HEK293 (cell line): ENCODE data around the gene ADGRB3.

ENCODE experiments used
- CTCF ChIA-PET: fragments of 350-600 bp; formaldehyde crosslinking; extraction: SDS; loops from one replicate; lab custom pipeline; 2021; ENCODE audit warnings: antibody characterized with exemption; lab: Yijun Ruan, JAX
- POLR2A ChIA-PET: fragments of 300-600 bp; formaldehyde crosslinking; extraction: SDS; loops from one replicate; lab custom pipeline; 2020; ENCODE audit warnings: antibody characterized with exemption, inconsistent platforms; lab: Yijun Ruan, JAX
- H3K27ac ChIP-seq: fragments of 200-500 bp; sonication (Bioruptor generic); 2 replicates; pipeline ENCODE4 v1.5.1; 2014; ENCODE audit warnings: low read depth, low read length, control low read depth, inconsistent platforms; ENCODE audit errors: extremely low read depth
- H3K36me3 ChIP-seq, 2 experiments: fragments of 200-500 bp in 1 of 2; sonication (Bioruptor generic) in 1 of 2; 1 replicate in 1 of 2; 2 replicates in 1 of 2; pipeline ENCODE4 v1.5.1; 2014 to 2017; ENCODE audit warnings: inconsistent platforms in 2 of 2, low read length in 2 of 2; ENCODE audit not compliant: control insufficient read depth in 2 of 2, insufficient read depth in 1 of 2
- H3K4me1 ChIP-seq: fragments of 200-500 bp; sonication (Bioruptor generic); 2 replicates; pipeline ENCODE4 v1.5.1; 2014; ENCODE audit warnings: mild to moderate bottlenecking, low read length, inconsistent platforms; ENCODE audit not compliant: control insufficient read depth, insufficient read depth
- H3K4me3 ChIP-seq: 2 replicates; pipeline ENCODE4 v1.5.1; 2011; ENCODE audit warnings: low read depth, mild to moderate bottlenecking, control low read depth, low read length, moderate library complexity
- H3K9me3 ChIP-seq: fragments of 200-500 bp; sonication (Bioruptor generic); 2 replicates; pipeline ENCODE4 v1.5.1; 2014; ENCODE audit warnings: low read depth, low read length, inconsistent platforms; ENCODE audit not compliant: control insufficient read depth, insufficient read depth
- MYNN ChIP-seq: fragments of 450-650 bp; formaldehyde crosslinking; IDR thresholded peaks from 2 replicates; pipeline ENCODE4 v1.5.1; 2016; ENCODE audit warnings: missing biosample characterization, missing genetic modification characterization, borderline replicate concordance
- SP3 ChIP-seq: fragments of 450-650 bp; formaldehyde crosslinking; IDR thresholded peaks from 2 replicates; pipeline ENCODE4 v1.5.1; 2016; ENCODE audit warnings: missing biosample characterization, missing genetic modification characterization
- ZFP3 ChIP-seq: fragments of 450-650 bp; formaldehyde crosslinking; IDR thresholded peaks from 2 replicates; pipeline ENCODE4 v1.5.1; 2016; ENCODE audit warnings: low read depth, missing biosample characterization, missing genetic modification characterization
- ZNF133 ChIP-seq: fragments of 450-650 bp; formaldehyde crosslinking; IDR thresholded peaks from 2 replicates; pipeline ENCODE4 v1.5.1; 2016; ENCODE audit warnings: missing biosample characterization, missing genetic modification characterization
- ZNF174 ChIP-seq: fragments of 450-650 bp; formaldehyde crosslinking; IDR thresholded peaks from 2 replicates; pipeline ENCODE4 v1.5.0; 2017; ENCODE audit warnings: missing biosample characterization, mild to moderate bottlenecking, missing genetic modification characterization
- ZNF211 ChIP-seq: fragments of 450-650 bp; formaldehyde crosslinking; IDR thresholded peaks from 2 replicates; pipeline ENCODE4 v1.5.1; 2016; ENCODE audit warnings: low read depth, missing biosample characterization, missing genetic modification characterization
- ZNF274 ChIP-seq, 2 experiments: fragments of 200-500 bp in 1 of 2; fragments of 450-650 bp in 1 of 2; sonication (Bioruptor generic) in 1 of 2; formaldehyde crosslinking in 1 of 2; IDR thresholded peaks; 2 replicates each; pipeline versions ENCODE4 v1.5.1 to v1.6.1; 2014 to 2016; ENCODE audit warnings: borderline replicate concordance in 1 of 2, inconsistent platforms in 1 of 2, low read length in 1 of 2, missing biosample characterization in 1 of 2, missing genetic modification characterization in 1 of 2
- ZNF366 ChIP-seq: fragments of 450-650 bp; formaldehyde crosslinking; conservative IDR thresholded peaks from 2 replicates; pipeline ENCODE4 v1.5.1; 2016; ENCODE audit warnings: missing biosample characterization, missing genetic modification characterization
- ZNF404 ChIP-seq: fragments of 450-650 bp; formaldehyde crosslinking; IDR thresholded peaks from 2 replicates; pipeline ENCODE4 v1.5.1; 2017; ENCODE audit warnings: missing biosample characterization, missing genetic modification characterization
- ZNF426 ChIP-seq: fragments of 450-650 bp; formaldehyde crosslinking; IDR thresholded peaks from 2 replicates; pipeline ENCODE4 v1.5.1; 2017; ENCODE audit warnings: missing biosample characterization, missing genetic modification characterization, mild to moderate bottlenecking, inconsistent platforms, moderate library complexity
- ZNF529 ChIP-seq: fragments of 450-650 bp; formaldehyde crosslinking; IDR thresholded peaks from 2 replicates; pipeline ENCODE4 v1.5.1; 2017; ENCODE audit warnings: missing genetic modification characterization, missing biosample characterization; ENCODE audit not compliant: insufficient replicate concordance
- ZNF544 ChIP-seq: fragments of 450-650 bp; formaldehyde crosslinking; IDR thresholded peaks from 2 replicates; pipeline ENCODE4 v1.5.0; 2017; ENCODE audit warnings: missing biosample characterization, missing genetic modification characterization
- ZNF600 ChIP-seq: fragments of 450-650 bp; formaldehyde crosslinking; IDR thresholded peaks from 2 replicates; pipeline ENCODE4 v1.5.1; 2016; ENCODE audit warnings: missing biosample characterization, missing genetic modification characterization
- ZNF626 ChIP-seq: fragments of 450-650 bp; sonication (Bioruptor Pico); formaldehyde crosslinking; IDR thresholded peaks from 2 replicates; pipeline ENCODE4 v1.5.1; 2018; ENCODE audit warnings: missing biosample characterization, missing genetic modification characterization, inconsistent platforms
- ZNF664 ChIP-seq: fragments of 450-650 bp; formaldehyde crosslinking; IDR thresholded peaks from 2 replicates; pipeline ENCODE4 v1.5.1; 2016; ENCODE audit warnings: missing biosample characterization, missing genetic modification characterization
- ZNF707 ChIP-seq: fragments of 450-650 bp; formaldehyde crosslinking; IDR thresholded peaks from 2 replicates; pipeline ENCODE4 v1.5.1; 2016; ENCODE audit warnings: missing biosample characterization, missing genetic modification characterization
- ZNF776 ChIP-seq: fragments of 450-650 bp; formaldehyde crosslinking; IDR thresholded peaks from 2 replicates; pipeline ENCODE4 v1.5.0; 2017; ENCODE audit warnings: missing biosample characterization, missing genetic modification characterization, borderline replicate concordance
- ZSCAN16 ChIP-seq: fragments of 450-650 bp; formaldehyde crosslinking; IDR thresholded peaks from 2 replicates; pipeline ENCODE4 v1.5.1; 2016; ENCODE audit warnings: missing biosample characterization, missing genetic modification characterization
- ZSCAN23 ChIP-seq: fragments of 450-650 bp; formaldehyde crosslinking; IDR thresholded peaks from 2 replicates; pipeline ENCODE4 v1.5.1; 2016; ENCODE audit warnings: missing biosample characterization, missing genetic modification characterization
- TF ChIP-seq, protein P1 (sequence below): fragments of 450-650 bp; formaldehyde crosslinking; IDR thresholded peaks from 2 replicates; pipeline ENCODE4 v1.5.1; 2016; ENCODE audit warnings: missing biosample characterization, missing genetic modification characterization
- TF ChIP-seq, protein P2 (sequence below): fragments of 450-650 bp; formaldehyde crosslinking; IDR thresholded peaks from 2 replicates; pipeline ENCODE4 v1.5.1; 2017; ENCODE audit warnings: missing biosample characterization, missing genetic modification characterization
- TF ChIP-seq, protein P3 (sequence below): fragments of 450-650 bp; formaldehyde crosslinking; IDR thresholded peaks from 2 replicates; pipeline ENCODE4 v1.5.1; 2016; ENCODE audit warnings: missing biosample characterization, missing genetic modification characterization
- TF ChIP-seq, protein P4 (sequence below): fragments of 450-650 bp; formaldehyde crosslinking; IDR thresholded peaks from 2 replicates; pipeline ENCODE4 v1.5.1; 2016; ENCODE audit warnings: missing biosample characterization, missing genetic modification characterization
- TF ChIP-seq, protein P5 (sequence below): fragments of 450-650 bp; formaldehyde crosslinking; IDR thresholded peaks from 2 replicates; pipeline ENCODE4 v1.5.1; 2016; ENCODE audit warnings: missing biosample characterization, missing genetic modification characterization

The ADGRB3 gene

DNA sequence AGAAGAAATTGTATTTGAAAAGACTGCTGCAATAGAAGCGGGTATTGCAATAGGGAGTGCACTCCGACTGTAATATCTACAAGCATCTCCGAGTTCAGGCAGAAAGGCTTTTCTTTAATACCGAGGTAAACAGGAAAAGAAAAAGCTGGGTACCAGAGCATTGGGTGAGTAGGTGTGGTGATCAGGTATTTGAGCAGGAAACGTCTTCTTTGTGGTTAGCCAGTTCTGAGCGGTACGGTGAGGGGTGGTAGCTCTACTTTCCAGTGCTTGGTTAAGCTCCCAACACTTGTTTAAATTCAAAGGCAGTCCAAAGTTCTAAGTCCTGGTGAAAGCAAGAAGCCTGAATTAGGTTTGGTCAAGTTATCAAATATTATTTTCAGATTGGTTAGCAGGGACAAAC is 757.7 kb downstream of the ADGRB3 start (continued):
- TF ChIP-seq, protein P1, sequence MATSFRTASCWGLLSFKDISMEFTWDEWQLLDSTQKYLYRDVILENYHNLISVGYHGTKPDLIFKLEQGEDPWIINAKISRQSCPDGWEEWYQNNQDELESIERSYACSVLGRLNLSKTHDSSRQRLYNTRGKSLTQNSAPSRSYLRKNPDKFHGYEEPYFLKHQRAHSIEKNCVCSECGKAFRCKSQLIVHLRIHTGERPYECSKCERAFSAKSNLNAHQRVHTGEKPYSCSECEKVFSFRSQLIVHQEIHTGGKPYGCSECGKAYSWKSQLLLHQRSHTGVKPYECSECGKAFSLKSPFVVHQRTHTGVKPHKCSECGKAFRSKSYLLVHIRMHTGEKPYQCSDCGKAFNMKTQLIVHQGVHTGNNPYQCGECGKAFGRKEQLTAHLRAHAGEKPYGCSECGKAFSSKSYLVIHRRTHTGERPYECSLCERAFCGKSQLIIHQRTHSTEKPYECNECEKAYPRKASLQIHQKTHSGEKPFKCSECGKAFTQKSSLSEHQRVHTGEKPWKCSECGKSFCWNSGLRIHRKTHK (tag by site-specific recombination), result no peak
- TF ChIP-seq ZNF211 (tag by site-specific recombination) (no peak), ZNF776 (tag by site-specific recombination) (no peak), ZSCAN23 (tag by site-specific recombination) (no peak), ZNF133 (tag by site-specific recombination) (no peak), SP3 (tag by site-specific recombination) (no peak), ZFP3 (no peak), ZNF426 (tag by site-specific recombination) (no peak), ZNF529 (tag by site-specific recombination) (no peak)
- TF ChIP-seq, protein P2, sequence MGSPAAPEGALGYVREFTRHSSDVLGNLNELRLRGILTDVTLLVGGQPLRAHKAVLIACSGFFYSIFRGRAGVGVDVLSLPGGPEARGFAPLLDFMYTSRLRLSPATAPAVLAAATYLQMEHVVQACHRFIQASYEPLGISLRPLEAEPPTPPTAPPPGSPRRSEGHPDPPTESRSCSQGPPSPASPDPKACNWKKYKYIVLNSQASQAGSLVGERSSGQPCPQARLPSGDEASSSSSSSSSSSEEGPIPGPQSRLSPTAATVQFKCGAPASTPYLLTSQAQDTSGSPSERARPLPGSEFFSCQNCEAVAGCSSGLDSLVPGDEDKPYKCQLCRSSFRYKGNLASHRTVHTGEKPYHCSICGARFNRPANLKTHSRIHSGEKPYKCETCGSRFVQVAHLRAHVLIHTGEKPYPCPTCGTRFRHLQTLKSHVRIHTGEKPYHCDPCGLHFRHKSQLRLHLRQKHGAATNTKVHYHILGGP (tag by site-specific recombination), result no peak
- TF ChIP-seq, protein P3, sequence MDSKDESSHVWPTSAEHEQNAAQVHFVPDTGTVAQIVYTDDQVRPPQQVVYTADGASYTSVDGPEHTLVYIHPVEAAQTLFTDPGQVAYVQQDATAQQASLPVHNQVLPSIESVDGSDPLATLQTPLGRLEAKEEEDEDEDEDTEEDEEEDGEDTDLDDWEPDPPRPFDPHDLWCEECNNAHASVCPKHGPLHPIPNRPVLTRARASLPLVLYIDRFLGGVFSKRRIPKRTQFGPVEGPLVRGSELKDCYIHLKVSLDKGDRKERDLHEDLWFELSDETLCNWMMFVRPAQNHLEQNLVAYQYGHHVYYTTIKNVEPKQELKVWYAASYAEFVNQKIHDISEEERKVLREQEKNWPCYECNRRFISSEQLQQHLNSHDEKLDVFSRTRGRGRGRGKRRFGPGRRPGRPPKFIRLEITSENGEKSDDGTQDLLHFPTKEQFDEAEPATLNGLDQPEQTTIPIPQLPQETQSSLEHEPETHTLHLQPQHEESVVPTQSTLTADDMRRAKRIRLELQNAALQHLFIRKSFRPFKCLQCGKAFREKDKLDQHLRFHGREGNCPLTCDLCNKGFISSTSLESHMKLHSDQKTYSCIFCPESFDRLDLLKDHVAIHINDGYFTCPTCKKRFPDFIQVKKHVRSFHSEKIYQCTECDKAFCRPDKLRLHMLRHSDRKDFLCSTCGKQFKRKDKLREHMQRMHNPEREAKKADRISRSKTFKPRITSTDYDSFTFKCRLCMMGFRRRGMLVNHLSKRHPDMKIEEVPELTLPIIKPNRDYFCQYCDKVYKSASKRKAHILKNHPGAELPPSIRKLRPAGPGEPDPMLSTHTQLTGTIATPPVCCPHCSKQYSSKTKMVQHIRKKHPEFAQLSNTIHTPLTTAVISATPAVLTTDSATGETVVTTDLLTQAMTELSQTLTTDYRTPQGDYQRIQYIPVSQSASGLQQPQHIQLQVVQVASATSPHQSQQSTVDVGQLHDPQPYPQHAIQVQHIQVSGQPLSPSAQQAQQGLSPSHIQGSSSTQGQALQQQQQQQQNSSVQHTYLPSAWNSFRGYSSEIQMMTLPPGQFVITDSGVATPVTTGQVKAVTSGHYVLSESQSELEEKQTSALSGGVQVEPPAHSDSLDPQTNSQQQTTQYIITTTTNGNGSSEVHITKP, result no peak

DNA sequence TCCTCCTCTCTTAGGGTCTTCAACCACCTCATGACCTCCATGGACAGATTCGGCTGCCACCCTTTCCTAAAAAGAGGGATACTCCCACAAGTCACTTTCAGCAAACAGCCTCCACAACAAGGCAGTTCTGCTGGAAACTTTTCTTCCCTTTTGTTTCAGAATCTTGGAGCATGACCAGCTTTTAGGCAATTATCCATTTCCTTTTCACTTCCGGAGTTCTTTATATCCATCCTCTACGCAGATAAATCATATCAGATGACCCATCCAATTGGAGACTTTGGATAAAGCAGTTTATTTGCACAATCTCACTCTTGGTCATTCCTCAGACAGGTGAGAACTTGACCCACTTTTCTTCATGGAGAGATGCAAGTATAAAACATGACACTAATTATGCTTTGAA is 763.2 kb downstream of the ADGRB3 start:
- H3K36me3 ChIP-seq, result no peaks in the 10 kb centered on the region
- H3K9me3 ChIP-seq, result no peaks in the 10 kb centered on the region
- ChIA-PET CTCF (no interaction called here), POLR2A (no interaction called here)
- no peak for TF ChIP-seq ZNF600 (tag by site-specific recombination)
- H3K4me3 ChIP-seq, result no peak overlapping the region
- H3K27ac ChIP-seq, result no peak overlapping the region
- H3K4me1 ChIP-seq, result no peaks in the 10 kb centered on the region

DNA sequence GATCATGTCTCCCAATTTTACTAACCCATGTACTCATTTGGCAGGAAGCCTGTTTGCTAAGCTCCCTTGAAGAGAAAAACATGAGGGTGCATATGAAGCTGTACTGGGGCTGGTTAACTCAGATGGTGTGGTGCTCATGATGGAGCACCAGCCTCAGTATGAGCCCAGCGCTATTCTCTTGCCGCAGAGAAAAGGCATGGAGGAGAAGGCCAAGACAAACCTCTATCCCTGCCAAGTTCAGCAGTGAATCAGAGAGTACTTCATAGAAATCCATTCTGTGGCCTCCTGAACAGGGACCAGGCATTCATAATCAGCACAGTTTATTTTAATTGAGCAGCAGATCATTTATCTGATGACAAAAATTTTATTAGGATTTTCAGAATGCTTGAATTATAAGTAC is 763.6 kb downstream of the ADGRB3 start:
- CTCF ChIA-PET, result no interaction called here
- Histone ChIP-seq H3K9me3 (no peaks in the 10 kb centered on the region), H3K36me3 (no peaks in the 10 kb centered on the region), H3K4me3 (no peak overlapping the region), H3K27ac (no peak overlapping the region), H3K4me1 (no peaks in the 10 kb centered on the region)
- TF ChIP-seq ZNF707 (tag by site-specific recombination) (no peak), ZNF366 (tag by site-specific recombination) (no peak)
- POLR2A ChIA-PET, result no interaction called here

DNA sequence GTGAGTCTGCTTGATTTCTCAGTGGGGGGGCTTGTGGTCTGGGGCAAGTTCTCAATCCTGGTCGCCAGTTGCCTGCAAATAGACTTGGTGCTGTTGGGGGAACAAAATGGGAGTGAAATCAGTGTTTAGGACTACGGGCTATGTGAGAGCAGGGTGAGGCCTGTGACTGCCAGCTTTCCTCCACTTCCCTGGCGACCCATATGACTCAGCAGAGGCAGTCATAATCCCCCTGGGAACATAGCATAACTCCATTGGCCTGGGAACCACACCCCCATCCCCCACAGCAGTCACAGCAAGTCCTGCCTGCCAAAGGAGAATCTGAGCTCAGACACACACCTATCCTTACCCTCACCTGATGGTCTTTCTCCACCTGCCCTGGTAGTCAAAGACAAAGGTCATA is 773.8 kb downstream of the ADGRB3 start:
- ChIA-PET CTCF (no interaction called here), POLR2A (no interaction called here)
- Histone ChIP-seq H3K4me1 (no peaks in the 10 kb centered on the region), H3K27ac (no peak overlapping the region), H3K4me3 (no peak overlapping the region), H3K36me3 (no peaks in the 10 kb centered on the region), H3K9me3 (no peaks in the 10 kb centered on the region)
- TF ChIP-seq ZNF544 (tag by site-specific recombination), result no peak
- TF ChIP-seq ZNF274 (IDR thresholded peaks at IDR 0.05; ENCODE audit: low read length), result no peak
- no peak for TF ChIP-seq ZNF274 (tag by site-specific recombination; IDR thresholded peaks at IDR 0.05; ENCODE audit: borderline replicate concordance)
- TF ChIP-seq ZNF664 (tag by site-specific recombination), result no peak
- TF ChIP-seq MYNN (tag by site-specific recombination), result no peak
- no peak for TF ChIP-seq ZSCAN16 (tag by site-specific recombination)
- TF ChIP-seq, protein P4, sequence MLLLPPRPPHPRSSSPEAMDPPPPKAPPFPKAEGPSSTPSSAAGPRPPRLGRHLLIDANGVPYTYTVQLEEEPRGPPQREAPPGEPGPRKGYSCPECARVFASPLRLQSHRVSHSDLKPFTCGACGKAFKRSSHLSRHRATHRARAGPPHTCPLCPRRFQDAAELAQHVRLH (tag by site-specific recombination), result no peak
- TF ChIP-seq, protein P5, sequence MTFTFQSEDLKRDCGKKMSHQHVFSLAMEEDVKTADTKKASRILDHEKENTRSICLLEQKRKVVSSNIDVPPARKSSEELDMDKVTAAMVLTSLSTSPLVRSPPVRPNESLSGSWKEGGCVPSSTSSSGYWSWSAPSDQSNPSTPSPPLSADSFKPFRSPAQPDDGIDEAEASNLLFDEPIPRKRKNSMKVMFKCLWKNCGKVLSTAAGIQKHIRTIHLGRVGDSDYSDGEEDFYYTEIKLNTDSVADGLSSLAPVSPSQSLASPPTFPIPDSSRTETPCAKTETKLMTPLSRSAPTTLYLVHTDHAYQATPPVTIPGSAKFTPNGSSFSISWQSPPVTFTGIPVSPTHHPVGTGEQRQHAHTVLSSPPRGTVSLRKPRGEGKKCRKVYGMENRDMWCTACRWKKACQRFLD (tag by site-specific recombination), result no peak
- TF ChIP-seq ZNF626 (tag by site-specific recombination), result no peak
- no peak for TF ChIP-seq ZNF174 (tag by site-specific recombination)
- no peak for TF ChIP-seq ZNF404 (tag by site-specific recombination)
